Naive thymus-derived CD8-positive, alpha-beta T cell (primary cell): ENCODE measurements around the gene EYA4. TPM values are rescaled to one million over a fixed set of nuclear protein-coding genes. Genes with fewer than 3 reads are reported as not detected.

Experiments
- ATAC-seq, 2 donors: fragments of 150-1000 bp; cut with Tn5 transposase in 1 of 2; sonication (Bioruptor Pico), chemical (Tn5 transposase) in 1 of 2; 1 replicate in 1 of 2; 2 replicates in 1 of 2; pipeline ENCODE4 v1.10.0; 2021; ENCODE audit warnings: mild to moderate bottlenecking in 2 of 2, moderate library complexity in 2 of 2
- POLR2A ChIA-PET: fragments of 350-600 bp; sonication (Branson Sonifier 250); formaldehyde crosslinking; loops from one replicate; lab custom pipeline; 2021; ENCODE audit warnings: antibody characterized with exemption; lab: Charles Lee
- DNase-seq, 10 donors: peaks; one replicate each; pipeline versions ENCODE4 v3.0.0 to v3.0.0-alpha.2; 2020 to 2022
- H3K27ac Mint-ChIP-seq, 10 donors: one replicate each; pipeline ENCODE4 v1.8.0; 2020 to 2022; ENCODE audit warnings: mild to moderate bottlenecking in 10 of 10, mixed read lengths in 10 of 10, moderate library complexity in 4 of 10, inconsistent platforms in 1 of 10
- H3K27me3 Mint-ChIP-seq, 5 donors: one replicate each; pipeline ENCODE4 v1.8.0; 2021 to 2022; ENCODE audit warnings: mixed read lengths in 5 of 5
- H3K36me3 Mint-ChIP-seq, 3 donors: one replicate each; pipeline ENCODE4 v1.8.0; 2020 to 2022; ENCODE audit warnings: mixed read lengths in 3 of 3, mild to moderate bottlenecking in 2 of 3, inconsistent platforms in 1 of 3
- H3K4me1 Mint-ChIP-seq, 4 donors: one replicate each; pipeline ENCODE4 v1.8.0; 2021 to 2022; ENCODE audit warnings: mixed read lengths in 4 of 4
- H3K4me3 Mint-ChIP-seq, 10 donors: one replicate each; pipeline ENCODE4 v1.8.0; 2020 to 2022; ENCODE audit warnings: mild to moderate bottlenecking in 10 of 10, mixed read lengths in 10 of 10, moderate library complexity in 6 of 10, inconsistent platforms in 1 of 10
- H3K9me3 Mint-ChIP-seq, 9 donors: one replicate each; pipeline ENCODE4 v1.8.0; 2020 to 2022; ENCODE audit warnings: mixed read lengths in 9 of 9, mild to moderate bottlenecking in 3 of 9, inconsistent platforms in 1 of 9, moderate library complexity in 1 of 9
- polyA plus RNA-seq, 3 donors: library from polyadenylated mRNA; unstranded; fragments of 300-500 nt; fragmentation: Illumina TruSeq; gene quantifications; one replicate each; pipeline ENCODE4 v1.2.3, GENCODE V29; 2021
- total RNA-seq, 8 experiments: library from RNA in 2 of 8; stranded (reverse) in 2 of 8; gene quantifications; one replicate each; pipeline ENCODE4 v1.2.3 and lab custom pipeline; 2021 to 2026

EYA4 gene
- total and polyA plus RNA-seq, 5 experiments from 2014 or later: not detected

DNA sequence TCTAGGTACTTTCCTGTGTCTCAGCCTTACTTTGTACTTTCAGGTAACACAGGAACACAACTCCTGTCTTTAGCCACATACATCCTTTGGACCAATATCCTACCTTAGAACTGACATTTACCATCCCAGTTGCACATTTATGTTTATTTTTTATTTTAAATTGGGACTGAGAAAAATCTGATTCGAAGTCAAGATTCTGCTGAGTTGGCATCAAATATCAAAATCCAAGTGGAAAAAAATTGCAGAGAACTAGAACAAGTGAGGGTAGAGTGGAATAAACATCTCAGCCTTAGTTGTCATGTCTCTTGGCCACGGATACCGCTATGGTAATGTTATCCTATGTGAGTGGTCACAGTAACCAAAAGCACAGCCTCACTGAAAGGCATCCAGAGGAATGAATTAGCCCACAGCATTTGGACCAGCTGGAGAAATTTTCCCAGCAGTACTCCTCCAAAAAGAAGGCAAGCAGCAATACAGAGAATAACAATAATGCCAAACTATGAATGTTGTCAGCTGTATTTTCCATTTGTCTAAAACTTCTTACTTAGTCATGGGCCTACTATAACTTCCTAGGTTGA, 17.6 kb upstream of the EYA4 start:
- no peaks in the 10 kb centered on the region for H3K36me3 Mint-ChIP-seq
- no peak overlapping the region for H3K4me3 Mint-ChIP-seq
- POLR2A ChIA-PET: no interaction called here
- H3K9me3 Mint-ChIP-seq: peaks cover 0 to 14% (median 0%) of the 10 kb centered on the region in 9 donors
- ATAC-seq (no peak), DNase-seq (no peak)
- H3K27me3 Mint-ChIP-seq: peaks cover 0 to 3% (median 0%) of the 10 kb centered on the region in 5 donors
- no peak overlapping the region for H3K27ac Mint-ChIP-seq
- no peaks in the 10 kb centered on the region for H3K4me1 Mint-ChIP-seq

DNA sequence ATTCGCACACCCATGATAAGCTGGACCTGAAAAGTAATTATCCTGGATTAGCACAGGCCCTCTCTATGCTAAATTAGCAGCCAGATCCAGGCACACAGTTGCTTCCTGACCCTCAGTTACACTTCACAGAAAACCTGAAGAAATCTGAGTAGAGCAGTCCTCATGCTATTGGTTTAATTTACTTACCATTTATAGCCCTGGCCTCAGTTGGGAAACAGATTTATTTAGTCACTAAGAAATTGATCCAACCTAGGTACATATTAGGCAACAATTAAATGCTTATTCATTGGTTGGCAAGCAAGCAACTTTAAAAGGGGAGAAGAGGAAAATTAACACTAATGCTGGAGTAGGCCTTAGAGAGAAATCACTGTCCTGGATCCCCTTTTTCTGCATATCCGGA, 15.6 kb upstream of the EYA4 start:
- H3K4me3 Mint-ChIP-seq: no peak overlapping the region
- no peak overlapping the region for H3K27ac Mint-ChIP-seq
- H3K4me1 Mint-ChIP-seq: no peaks in the 10 kb centered on the region
- H3K36me3 Mint-ChIP-seq: no peaks in the 10 kb centered on the region
- DNase-seq (no peak), ATAC-seq (no peak)
- peaks cover 0 to 14% (median 0%) of the 10 kb centered on the region in 9 donors for H3K9me3 Mint-ChIP-seq
- peaks cover 0 to 1% (median 0%) of the 10 kb centered on the region in 5 donors for H3K27me3 Mint-ChIP-seq
- POLR2A ChIA-PET: no interaction called here

DNA sequence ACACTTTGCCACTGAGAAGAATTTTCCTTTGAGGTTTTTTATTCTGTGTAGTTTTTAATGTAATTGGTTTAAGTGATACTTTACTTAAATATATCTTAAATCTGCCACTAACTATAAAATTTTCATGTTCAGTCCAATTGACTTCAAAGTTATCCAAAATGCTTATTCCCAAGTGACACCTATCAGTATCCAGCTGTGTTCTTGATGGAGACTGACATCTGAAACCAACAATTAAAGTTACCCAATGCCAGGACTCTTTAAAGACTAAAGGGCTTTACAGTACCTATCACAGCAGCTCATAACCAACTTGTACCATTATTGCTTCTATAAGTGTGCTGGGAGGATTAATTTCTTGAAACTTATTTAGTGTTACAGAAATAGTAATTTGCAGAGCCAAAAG, 13.8 kb upstream of the EYA4 start:
- H3K36me3 Mint-ChIP-seq: no peaks in the 10 kb centered on the region
- peaks cover 0 to 15% (median 2%) of the 10 kb centered on the region in 5 donors for H3K27me3 Mint-ChIP-seq
- POLR2A ChIA-PET: no interaction called here
- no peak for DNase-seq
- no peak for ATAC-seq
- H3K27ac Mint-ChIP-seq: no peak overlapping the region
- peaks cover 0 to 2% (median 0%) of the 10 kb centered on the region in 9 donors for H3K9me3 Mint-ChIP-seq
- no peak overlapping the region for H3K4me3 Mint-ChIP-seq
- no peaks in the 10 kb centered on the region for H3K4me1 Mint-ChIP-seq

DNA sequence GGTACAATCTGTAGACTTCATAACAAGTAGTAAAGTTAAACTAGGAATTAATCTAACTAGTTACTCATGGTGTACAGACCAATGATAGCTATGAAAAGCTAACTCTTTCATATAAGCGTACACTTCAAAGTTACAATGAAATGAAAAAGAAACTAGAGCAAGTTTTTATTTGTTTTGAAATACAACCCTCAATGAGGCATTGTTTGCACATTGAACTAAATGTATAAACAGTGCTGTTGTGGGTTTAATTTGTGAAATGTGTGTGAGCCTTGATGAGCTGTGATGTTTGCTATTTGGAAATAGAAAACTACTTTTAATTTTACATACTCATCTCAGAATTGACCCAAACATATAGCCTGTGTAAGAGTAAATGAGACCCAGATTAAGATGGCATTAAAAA, 11.1 kb upstream of the EYA4 start:
- no peak overlapping the region for H3K27ac Mint-ChIP-seq
- no peaks in the 10 kb centered on the region for H3K4me1 Mint-ChIP-seq
- H3K4me3 Mint-ChIP-seq: no peak overlapping the region
- H3K9me3 Mint-ChIP-seq: peaks cover 0 to 5% (median 2%) of the 10 kb centered on the region in 9 donors
- DNase-seq: no peak
- ATAC-seq: no peak
- H3K27me3 Mint-ChIP-seq: peaks cover 1 to 29% (median 5%) of the 10 kb centered on the region in 5 donors
- H3K36me3 Mint-ChIP-seq: no peaks in the 10 kb centered on the region
- POLR2A ChIA-PET: no interaction called here

DNA sequence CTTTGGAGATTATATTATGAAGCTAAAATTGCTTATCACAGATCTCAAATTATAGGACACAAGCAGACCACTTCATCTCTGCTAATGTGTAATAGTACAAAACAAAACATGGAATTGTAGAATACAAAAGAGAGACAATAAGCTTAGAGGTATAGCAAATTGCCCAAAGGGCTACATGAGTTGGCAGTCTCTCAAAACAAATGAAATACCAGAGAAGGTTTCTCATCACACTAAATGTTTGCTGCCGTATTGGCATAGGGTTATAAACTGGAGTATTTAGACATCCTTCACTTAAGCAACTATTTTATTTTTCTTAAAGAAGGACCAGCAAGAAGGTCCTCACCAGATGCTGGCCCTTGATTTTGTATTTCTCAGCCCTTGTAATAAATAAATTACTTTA, 5.9 kb upstream of the EYA4 start:
- Mint-ChIP-seq H3K27ac (no peak overlapping the region), H3K4me1 (no peaks in the 10 kb centered on the region), H3K36me3 (no peaks in the 10 kb centered on the region), H3K27me3 (peaks cover 11 to 57% (median 21%) of the 10 kb centered on the region in 5 donors), H3K9me3 (peaks cover 0 to 5% (median 2%) of the 10 kb centered on the region in 9 donors), H3K4me3 (no peak overlapping the region)
- no peak for ATAC-seq
- POLR2A ChIA-PET: no interaction called here
- no peak for DNase-seq

DNA sequence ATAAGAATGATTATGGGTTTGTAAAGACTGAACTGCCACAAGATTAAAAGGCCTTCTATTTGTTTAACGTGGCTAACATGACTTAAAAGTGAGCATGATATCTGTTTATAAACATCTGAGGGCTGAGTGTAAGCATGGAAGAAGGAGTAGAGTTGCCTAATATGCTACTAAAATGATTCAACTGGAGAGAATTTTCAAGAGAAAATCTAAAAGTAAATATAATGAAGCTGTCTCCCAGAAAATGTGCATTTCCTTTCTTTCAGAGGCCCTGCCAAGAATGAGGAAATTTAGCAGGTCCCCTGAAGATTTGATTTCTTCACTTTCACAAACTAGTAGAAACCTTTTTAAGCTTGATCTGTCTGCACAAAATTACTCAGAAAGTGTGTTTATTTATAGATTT, 4.2 kb upstream of the EYA4 start:
- H3K36me3 Mint-ChIP-seq: no peaks in the 10 kb centered on the region

DNA sequence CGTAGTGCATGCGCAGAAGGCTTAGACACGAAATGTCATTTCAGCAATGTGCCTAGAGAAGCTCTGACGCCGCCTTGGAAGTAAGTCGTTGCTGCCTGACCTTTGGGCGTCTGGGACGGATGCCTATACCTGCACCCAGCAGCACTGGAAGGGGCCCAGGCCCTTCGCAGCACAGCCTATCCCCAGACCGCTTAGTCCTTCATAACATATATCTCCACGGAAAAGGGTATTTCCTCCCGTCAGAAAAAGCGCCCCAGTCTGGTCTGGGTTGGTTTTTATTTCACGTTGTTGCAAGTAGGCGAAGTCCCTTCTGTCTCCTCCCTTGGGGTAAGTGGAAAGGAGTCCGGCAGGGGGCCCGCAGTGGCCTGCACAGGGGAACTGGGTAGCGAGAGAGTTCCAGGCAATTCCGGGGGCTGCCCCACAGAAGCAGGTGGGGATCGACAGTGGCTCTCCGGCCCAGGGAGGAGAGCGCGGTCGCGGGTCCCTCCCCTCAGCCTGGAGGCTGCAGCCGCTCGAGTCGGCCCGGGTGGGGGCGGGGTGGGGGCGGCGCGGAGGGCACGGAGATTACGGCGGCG, 559 bp upstream of the EYA4 start:
- Mint-ChIP-seq H3K36me3 (no peaks in the 10 kb centered on the region), H3K9me3 (no peaks in the 10 kb centered on the region), H3K27ac (no peak overlapping the region), H3K4me1 (peaks cover 4 to 23% (median 11%) of the 10 kb centered on the region in 4 donors), H3K4me3 (peak overlapping the region in 7 of 10 donors; percentile 3 to 55 (median 15)), H3K27me3 (peaks cover 27 to 63% (median 32%) of the 10 kb centered on the region in 5 donors)
- POLR2A ChIA-PET: no interaction called here
- DNase-seq (no peak), ATAC-seq (no peak)

More for the DNA sequence above, 4.2 kb upstream of the EYA4 start:
- no peak overlapping the region for H3K4me3 Mint-ChIP-seq
- peaks cover 0 to 7% (median 4%) of the 10 kb centered on the region in 4 donors for H3K4me1 Mint-ChIP-seq
- peaks cover 0 to 5% (median 0%) of the 10 kb centered on the region in 9 donors for H3K9me3 Mint-ChIP-seq
- H3K27me3 Mint-ChIP-seq: peaks cover 18 to 59% (median 24%) of the 10 kb centered on the region in 5 donors
- no peak for ATAC-seq
- DNase-seq: no peak
- H3K27ac Mint-ChIP-seq: no peak overlapping the region
- POLR2A ChIA-PET: no interaction called here

DNA sequence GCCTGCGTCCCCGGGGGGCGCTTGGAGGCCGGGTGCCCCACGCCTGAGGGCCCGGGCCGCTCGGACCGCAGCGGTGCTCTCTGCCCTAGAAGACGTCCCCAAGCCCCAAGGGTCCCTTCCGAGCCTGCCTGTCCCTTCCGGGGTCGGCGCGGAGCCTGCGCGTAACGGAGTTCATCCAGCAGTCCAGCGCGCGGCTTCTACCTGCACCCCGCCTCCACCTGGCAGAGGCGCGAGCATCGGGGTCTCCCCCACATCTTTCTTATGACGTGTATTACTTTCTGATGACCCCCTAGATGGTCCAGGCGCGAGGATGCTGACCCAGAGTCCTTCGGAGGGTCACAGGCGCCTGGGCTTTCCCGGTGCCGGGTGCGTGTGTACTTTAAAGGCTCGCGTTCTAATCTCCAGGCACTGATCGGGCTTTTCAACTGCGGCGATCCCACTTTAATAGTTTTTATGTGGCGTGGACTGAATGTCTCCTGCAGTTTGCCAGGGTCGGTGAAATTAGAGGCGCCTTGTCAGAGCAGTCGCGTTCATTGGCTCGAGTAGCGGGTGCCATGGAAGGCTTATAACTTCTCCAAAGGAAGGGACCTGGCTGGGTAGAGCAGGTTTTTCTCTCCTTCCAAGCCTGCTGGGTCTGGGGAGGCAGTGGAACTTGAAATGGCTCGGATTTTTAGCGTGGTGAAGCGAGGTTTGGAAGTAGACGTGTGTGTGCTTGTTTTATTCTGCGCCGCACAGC, 912 bp downstream of the EYA4 start:
- Mint-ChIP-seq H3K4me3 (peak overlapping the region in 6 of 10 donors; percentile 7 to 47 (median 32)), H3K4me1 (peaks cover 4 to 23% (median 11%) of the 10 kb centered on the region in 4 donors), H3K36me3 (no peaks in the 10 kb centered on the region), H3K27ac (no peak overlapping the region), H3K27me3 (peaks cover 24 to 67% (median 31%) of the 10 kb centered on the region in 5 donors), H3K9me3 (no peaks in the 10 kb centered on the region)
- POLR2A ChIA-PET: no interaction called here
- DNase-seq (no peak), ATAC-seq (no peak)

DNA sequence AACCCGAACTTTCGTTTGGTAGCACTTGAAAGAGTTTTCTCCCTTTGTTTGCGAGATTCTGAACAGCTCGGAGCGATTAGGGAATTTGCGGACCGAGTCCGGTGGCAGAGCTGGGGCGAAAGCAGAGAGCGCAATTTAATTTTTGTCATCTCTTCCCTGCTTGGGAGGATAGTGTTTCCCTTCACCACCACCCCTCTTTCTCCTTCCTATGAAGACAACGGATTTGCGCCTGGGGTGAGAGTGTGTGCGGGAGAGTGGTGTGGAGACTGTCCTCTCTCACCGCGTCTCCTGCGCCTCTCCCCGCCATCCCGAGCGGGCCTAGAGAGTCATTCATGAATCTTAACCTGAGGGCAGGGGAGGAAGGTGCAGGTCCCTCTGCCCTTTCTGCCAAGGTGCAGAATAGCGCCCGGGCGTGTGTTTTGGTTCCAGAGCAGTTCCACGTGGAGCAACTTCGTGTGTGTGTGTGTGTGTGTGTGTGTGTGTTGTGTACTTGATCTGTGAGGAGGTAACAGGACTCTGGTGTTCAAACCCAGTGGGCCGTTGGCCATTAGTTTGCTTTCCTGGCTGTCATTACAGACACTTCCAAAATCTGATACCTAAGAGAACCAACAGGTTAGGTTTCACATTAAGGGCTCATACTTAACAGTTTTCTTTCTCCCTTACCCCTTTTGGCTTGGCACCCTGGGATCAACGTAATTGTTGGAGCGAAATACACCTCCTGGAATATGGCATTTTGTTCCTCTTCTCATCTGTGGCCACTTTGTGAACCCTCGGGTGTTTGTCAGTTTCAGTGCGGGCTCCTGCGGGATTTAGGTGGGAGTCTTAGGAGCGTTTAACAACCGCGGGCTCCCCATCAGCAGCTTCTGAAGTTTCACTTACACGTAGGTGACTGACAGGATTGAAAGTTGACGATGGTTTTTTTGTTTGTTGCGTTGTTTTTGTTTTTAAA, 1.8 kb downstream of the EYA4 start:
- Mint-ChIP-seq H3K4me3 (peak overlapping the region in 6 of 10 donors; percentile 1 to 50 (median 15)), H3K36me3 (no peaks in the 10 kb centered on the region), H3K27me3 (peaks cover 29 to 63% (median 35%) of the 10 kb centered on the region in 5 donors), H3K27ac (no peak overlapping the region), H3K9me3 (no peaks in the 10 kb centered on the region), H3K4me1 (peaks cover 4 to 23% (median 11%) of the 10 kb centered on the region in 4 donors)
- DNase-seq: no peak
- POLR2A ChIA-PET: no interaction called here
- ATAC-seq: no peak

DNA sequence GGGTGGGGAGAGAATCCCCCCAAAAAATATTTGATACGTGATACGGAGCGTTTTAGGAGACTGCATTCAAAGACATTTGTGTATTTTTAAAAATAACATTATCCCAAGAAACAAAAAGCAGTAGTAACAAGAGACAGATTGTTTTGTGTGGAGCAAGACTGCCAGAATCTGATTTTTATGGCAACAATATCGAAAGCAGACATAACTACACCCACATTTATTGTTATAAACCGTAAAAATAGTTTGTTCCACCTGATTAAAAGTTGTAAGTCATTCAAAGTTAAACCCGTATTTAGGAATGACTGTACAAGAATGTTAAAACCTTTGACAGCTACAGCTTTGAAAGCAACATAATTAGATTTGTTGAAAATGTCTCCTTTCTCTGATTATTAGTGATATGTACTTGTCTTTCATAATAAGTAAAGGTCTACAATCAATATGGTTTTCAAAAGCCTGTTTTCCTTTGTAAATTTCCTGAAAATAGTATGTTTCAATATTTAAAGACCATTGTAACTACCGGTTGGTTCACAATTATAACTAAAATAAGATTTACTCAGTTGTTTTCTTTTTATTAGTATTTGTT, 2.7 kb downstream of the EYA4 start:
- peaks cover 27 to 57% (median 36%) of the 10 kb centered on the region in 5 donors for H3K27me3 Mint-ChIP-seq
- POLR2A ChIA-PET: no interaction called here

DNA sequence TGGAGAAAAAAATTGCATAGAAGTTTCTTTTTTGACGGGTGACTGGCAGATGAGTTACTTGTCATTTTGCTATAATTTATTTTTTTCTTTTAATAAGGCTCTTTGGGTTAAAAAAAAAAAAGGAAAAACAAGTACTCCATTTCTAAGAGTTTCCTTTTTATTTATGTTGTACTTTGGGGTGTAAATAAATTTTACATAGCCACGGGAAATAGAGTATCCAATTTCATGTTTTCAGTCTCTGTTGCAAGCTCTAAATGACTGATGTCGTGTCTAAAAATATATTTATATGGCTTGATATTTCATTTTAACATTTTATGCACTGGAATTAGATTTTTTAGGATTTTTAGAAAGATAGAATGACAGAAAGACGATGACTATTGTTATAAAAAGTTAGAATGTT, 3.4 kb downstream of the EYA4 start:
- POLR2A ChIA-PET: no interaction called here
- Mint-ChIP-seq H3K9me3 (no peaks in the 10 kb centered on the region), H3K27ac (no peak overlapping the region), H3K4me1 (peaks cover 4 to 23% (median 11%) of the 10 kb centered on the region in 4 donors), H3K4me3 (no peak overlapping the region), H3K27me3 (peaks cover 29 to 59% (median 38%) of the 10 kb centered on the region in 5 donors), H3K36me3 (no peaks in the 10 kb centered on the region)
- ATAC-seq: no peak
- DNase-seq: no peak

More for the DNA sequence above, 2.7 kb downstream of the EYA4 start:
- no peak for DNase-seq
- no peak for ATAC-seq
- Mint-ChIP-seq H3K9me3 (no peaks in the 10 kb centered on the region), H3K4me3 (no peak overlapping the region), H3K36me3 (no peaks in the 10 kb centered on the region), H3K27ac (no peak overlapping the region), H3K4me1 (peaks cover 4 to 23% (median 11%) of the 10 kb centered on the region in 4 donors)

DNA sequence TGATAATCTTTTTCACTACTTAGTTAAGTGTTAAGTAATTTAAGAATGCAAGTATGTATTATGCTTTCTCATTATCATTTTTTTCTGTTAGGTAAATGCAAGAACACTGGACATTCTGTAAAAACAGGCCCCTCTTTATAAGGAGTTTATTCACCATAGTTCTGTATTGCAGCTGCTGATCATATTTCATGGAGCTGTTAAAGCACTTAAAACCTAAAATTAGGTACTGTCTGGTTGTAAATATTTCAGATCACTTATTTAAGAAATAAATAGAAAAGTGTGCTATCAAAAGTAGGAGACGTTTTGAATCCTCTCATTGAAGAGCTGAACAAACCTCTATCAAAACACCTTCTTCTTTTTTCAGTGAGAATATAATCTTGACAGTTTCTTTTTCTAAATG, 3.9 kb downstream of the EYA4 start:
- POLR2A ChIA-PET: no interaction called here
- H3K27me3 Mint-ChIP-seq: peaks cover 30 to 59% (median 39%) of the 10 kb centered on the region in 5 donors

More for the DNA sequence above, 3.9 kb downstream of the EYA4 start:
- H3K4me3 Mint-ChIP-seq: no peak overlapping the region
- H3K27ac Mint-ChIP-seq: no peak overlapping the region
- no peak for DNase-seq
- peaks cover 0 to 3% (median 0%) of the 10 kb centered on the region in 9 donors for H3K9me3 Mint-ChIP-seq
- no peaks in the 10 kb centered on the region for H3K36me3 Mint-ChIP-seq
- H3K4me1 Mint-ChIP-seq: peaks cover 4 to 23% (median 11%) of the 10 kb centered on the region in 4 donors
- no peak for ATAC-seq
